Measurements from ENCODE around the gene BMPR1B.
"Not testable (repeated sequence)": the region's sequence is repeated elsewhere in the genome, so short reads cannot be mapped to it uniquely, and the experiment has no call there.

BMPR1B gene

DNA sequence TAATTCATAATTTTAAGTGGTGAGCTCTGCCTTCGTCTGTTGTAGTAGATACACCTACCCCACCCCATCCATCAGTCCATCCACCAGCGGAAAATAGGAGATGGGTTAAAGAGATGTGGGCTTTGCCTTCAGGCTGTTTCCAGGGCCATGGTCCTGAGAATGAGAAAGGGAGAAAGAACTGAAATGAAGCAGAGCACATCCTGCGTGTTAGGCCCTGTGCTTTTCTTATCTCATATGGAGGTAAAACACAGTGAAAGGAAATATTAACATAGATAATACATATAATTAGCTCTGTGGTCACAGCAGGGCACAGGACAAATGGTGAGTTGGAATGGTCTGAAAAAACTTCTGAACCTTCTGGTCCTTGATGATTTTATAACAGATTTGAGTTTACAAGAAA, 393.5 kb downstream of the BMPR1B start:
- Mint-ChIP-seq H3K27ac (no peak overlapping the region), H3K27me3 (no peaks in the 10 kb centered on the region), H3K4me1 (ENCODE audit: low read depth) (no peaks in the 10 kb centered on the region), H3K4me3 (no peak overlapping the region), H3K9me3 (no peaks in the 10 kb centered on the region), H3K36me3 (ENCODE audit: low read depth) (no peaks in the 10 kb centered on the region)
- intact Hi-C loops (cut with micrococcal nuclease) = no loop called here

DNA sequence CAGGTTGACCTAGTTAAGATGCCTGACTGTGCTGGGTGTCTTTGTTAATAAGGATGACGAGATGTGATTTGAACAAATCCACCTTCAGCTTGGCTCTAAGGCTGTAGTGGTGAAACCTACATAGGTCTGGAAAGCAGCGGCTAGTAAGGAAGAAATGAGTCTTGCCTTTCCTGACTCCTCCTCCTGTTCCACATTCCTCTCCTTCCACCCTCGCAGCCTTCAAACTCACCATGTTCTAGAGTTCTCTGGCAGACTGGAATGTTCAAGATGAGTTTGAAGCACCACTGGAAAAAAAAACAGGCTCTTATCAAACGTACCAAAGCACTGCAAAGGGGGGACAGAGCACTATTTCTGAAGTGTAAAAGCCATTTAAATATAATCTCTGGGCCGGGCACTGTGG, 395.4 kb downstream of the BMPR1B start:
- intact Hi-C loops (cut with micrococcal nuclease) = no loop called here
- H3K36me3 Mint-ChIP-seq (ENCODE audit: low read depth) = no peaks in the 10 kb centered on the region
- H3K4me1 Mint-ChIP-seq (ENCODE audit: low read depth) = no peaks in the 10 kb centered on the region

DNA sequence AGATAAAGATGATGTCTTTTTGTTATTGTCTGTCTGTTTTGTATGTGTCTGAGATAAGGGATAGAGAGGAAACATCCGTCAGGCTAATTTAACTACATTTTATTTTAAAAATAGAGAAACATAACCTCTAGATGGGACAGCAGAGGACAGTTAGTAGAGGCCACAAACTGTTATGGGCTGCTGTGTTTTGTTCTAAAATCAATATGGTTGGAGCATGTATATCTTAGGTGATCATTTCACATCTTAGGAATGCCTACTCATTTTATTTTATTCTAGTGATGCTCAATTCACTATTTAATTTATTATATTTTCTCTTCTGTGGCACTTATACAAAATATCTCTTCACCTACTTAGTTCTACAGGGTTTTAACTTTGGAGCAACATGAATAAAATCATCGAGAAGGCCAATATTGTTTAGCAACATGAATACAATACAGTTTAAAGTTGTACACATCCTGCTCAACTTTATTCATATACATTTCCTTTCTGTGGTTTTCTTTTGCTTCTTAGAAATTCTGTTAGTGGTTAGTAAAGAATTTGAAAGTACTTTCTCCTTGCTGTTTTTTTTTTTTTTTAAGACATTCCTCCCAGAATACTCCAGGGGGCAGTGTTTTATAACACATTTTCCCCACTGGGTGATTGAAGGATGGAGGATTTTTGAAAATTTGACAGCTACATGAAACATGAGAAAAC, 398.1 kb downstream of the BMPR1B start:
- Mint-ChIP-seq H3K36me3 (ENCODE audit: low read depth) (no peaks in the 10 kb centered on the region), H3K9me3 (no peaks in the 10 kb centered on the region), H3K27me3 (no peaks in the 10 kb centered on the region), H3K4me1 (ENCODE audit: low read depth) (no peaks in the 10 kb centered on the region), H3K27ac (no peak overlapping the region), H3K4me3 (no peak overlapping the region)
- intact Hi-C loops (cut with micrococcal nuclease) = no loop called here

More for the DNA sequence above, 395.4 kb downstream of the BMPR1B start:
- no peak overlapping the region for H3K4me3 Mint-ChIP-seq
- no peaks in the 10 kb centered on the region for H3K9me3 Mint-ChIP-seq
- H3K27ac Mint-ChIP-seq = no peak overlapping the region
- H3K27me3 Mint-ChIP-seq = no peaks in the 10 kb centered on the region

DNA sequence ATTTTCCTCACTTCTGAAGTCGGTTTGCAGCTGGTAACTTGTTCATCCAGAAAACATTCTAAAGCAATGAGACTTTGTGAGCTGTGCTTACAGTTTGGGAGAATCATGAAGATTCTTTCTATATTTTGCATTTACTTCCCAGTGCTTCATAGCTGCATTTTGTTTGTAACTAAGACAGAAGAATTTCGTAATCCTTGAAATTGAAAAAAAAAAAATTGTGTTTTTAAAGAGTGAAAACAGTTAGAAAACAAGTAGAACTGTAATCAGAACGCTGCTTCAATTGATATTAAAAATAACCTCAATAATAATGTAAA, 398.7 kb downstream of the BMPR1B start:
- Mint-ChIP-seq H3K36me3 (ENCODE audit: low read depth) (no peaks in the 10 kb centered on the region), H3K4me1 (ENCODE audit: low read depth) (no peaks in the 10 kb centered on the region), H3K9me3 (no peaks in the 10 kb centered on the region), H3K27me3 (no peaks in the 10 kb centered on the region), H3K4me3 (no peak overlapping the region), H3K27ac (no peak overlapping the region)
- intact Hi-C loops (cut with micrococcal nuclease) = no loop called here

DNA sequence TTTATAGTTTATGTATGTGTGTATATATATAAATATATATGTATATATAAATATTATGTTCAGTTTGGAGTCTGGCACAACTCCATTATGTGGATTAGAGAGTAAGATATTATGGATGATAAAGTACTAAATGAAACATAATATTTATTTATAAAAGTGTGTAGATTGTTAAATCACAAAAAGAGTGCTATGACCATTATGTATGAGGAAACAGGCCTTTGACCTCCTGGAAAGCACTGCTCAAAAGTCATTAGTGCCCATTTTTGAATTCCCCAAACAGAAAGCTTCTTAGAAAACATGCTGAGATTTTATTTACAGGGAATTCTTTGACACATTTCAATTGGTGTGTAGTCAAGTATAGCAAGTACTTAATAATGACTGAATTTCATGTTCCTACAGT, 399.8 kb downstream of the BMPR1B start:
- H3K36me3 Mint-ChIP-seq (ENCODE audit: low read depth) = no peaks in the 10 kb centered on the region
- H3K4me3 Mint-ChIP-seq = no peak overlapping the region
- no peak overlapping the region for H3K27ac Mint-ChIP-seq
- H3K9me3 Mint-ChIP-seq = no peaks in the 10 kb centered on the region
- H3K27me3 Mint-ChIP-seq = no peaks in the 10 kb centered on the region
- H3K4me1 Mint-ChIP-seq (ENCODE audit: low read depth) = no peaks in the 10 kb centered on the region
- intact Hi-C loops (cut with micrococcal nuclease) = no loop called here

DNA sequence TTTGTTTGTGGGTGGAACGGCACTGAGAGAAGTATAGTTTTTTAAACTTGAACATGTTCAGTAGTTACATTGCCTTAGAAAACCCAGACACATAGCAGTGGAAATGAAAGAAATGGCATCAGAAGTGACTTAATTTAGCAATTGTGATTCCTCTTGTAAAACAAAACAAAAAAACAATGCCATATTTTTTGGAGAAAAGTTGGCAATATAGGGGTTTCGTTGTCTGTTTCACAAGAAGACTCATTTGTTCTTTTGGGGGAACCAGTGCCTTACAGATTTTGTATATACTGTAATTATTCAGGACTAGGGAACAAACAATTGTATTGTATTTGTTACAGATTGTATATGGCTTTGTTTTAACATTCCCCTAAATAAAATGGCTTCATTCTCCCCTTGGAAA, 400.3 kb downstream of the BMPR1B start:
- H3K27ac Mint-ChIP-seq = no peak overlapping the region
- intact Hi-C loops (cut with micrococcal nuclease) = no loop called here

DNA sequence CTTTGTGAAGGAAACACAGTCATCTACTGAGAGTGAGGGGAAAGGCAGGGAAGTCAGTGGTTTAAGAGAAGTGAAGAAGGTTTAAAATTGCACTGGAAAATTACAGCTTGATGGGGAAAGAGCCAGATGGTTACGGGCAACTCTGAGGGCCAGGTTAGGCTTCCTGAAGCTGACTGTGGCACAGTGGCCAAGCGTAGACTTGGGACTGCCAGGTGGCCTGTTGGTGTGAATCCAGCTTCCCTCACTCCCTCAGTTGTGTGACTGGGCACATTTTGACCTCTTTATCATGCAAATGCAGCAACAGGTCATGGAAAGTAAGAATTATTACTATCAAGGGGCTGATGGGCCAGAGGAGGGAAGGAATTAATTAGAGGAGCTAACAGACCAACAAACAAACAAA, 400.9 kb downstream of the BMPR1B start:
- no peaks in the 10 kb centered on the region for H3K4me1 Mint-ChIP-seq (ENCODE audit: low read depth)
- H3K9me3 Mint-ChIP-seq = no peaks in the 10 kb centered on the region
- H3K27me3 Mint-ChIP-seq = no peaks in the 10 kb centered on the region
- intact Hi-C loops (cut with micrococcal nuclease) = no loop called here
- H3K4me3 Mint-ChIP-seq = no peak overlapping the region
- no peak overlapping the region for H3K27ac Mint-ChIP-seq
- H3K36me3 Mint-ChIP-seq (ENCODE audit: low read depth) = no peaks in the 10 kb centered on the region

More for the DNA sequence above, 400.3 kb downstream of the BMPR1B start:
- Mint-ChIP-seq H3K4me1 (ENCODE audit: low read depth) (no peaks in the 10 kb centered on the region), H3K9me3 (no peaks in the 10 kb centered on the region), H3K27me3 (no peaks in the 10 kb centered on the region), H3K4me3 (no peak overlapping the region), H3K36me3 (ENCODE audit: low read depth) (no peaks in the 10 kb centered on the region)

DNA sequence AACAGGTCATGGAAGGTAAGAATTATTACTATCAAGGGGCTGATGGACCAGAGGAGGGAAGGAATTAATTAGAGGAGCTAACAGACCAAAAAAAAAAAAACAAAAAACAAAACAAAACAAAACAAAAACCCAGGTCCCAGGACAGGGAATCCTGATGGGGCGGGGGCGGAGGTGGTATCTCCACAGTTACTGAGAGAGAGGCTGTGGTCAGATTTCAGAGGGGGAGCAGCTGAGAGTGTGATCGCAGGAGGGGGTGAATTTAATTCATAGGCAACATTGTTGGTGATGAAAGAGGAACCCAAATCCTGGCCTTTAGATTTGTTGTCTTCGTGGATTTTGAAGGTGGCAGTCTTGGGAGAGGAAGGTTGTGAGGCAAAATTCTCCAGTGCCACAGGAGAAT, 401.6 kb downstream of the BMPR1B start:
- Mint-ChIP-seq H3K27me3 (no peaks in the 10 kb centered on the region), H3K27ac (no peak overlapping the region), H3K9me3 (no peaks in the 10 kb centered on the region), H3K36me3 (ENCODE audit: low read depth) (no peaks in the 10 kb centered on the region), H3K4me3 (no peak overlapping the region), H3K4me1 (ENCODE audit: low read depth) (no peaks in the 10 kb centered on the region)
- intact Hi-C loops (cut with micrococcal nuclease) = no loop called here

DNA sequence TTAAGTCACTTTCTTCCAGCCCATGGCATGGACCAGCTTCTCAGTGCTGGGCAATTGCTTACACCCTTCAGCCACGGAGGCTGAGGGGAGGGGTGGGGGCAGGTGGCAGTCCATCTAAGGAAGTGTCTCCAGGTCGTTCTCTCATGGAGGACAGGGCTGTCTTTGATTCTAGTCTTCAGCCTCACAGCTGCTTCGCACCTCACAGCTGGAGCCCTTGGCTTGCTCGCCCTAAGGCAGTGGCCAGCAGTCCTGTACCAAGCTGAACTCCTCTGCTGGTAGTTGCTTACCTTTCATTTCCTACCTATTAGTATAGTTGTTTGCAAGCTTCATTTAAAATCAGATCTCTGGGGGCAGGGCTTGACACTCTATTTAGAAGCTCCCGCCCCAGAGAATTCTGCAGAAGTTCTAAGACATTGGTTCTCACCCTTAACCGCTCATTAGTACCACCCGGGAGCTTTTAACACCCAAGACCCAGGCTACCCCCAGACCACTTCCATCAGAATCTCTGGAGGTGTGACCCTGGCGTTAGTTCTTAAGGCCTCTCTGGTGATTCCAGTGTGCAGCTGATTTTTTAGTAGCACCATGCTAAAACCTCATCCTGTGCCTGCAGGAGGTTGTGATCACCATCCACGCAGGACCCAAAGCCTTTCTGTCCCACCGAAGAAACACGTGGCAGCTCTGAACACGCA, 404.2 kb downstream of the BMPR1B start:
- Mint-ChIP-seq H3K9me3 (no peaks in the 10 kb centered on the region), H3K27me3 (no peaks in the 10 kb centered on the region), H3K4me1 (ENCODE audit: low read depth) (no peaks in the 10 kb centered on the region), H3K36me3 (ENCODE audit: low read depth) (no peaks in the 10 kb centered on the region), H3K27ac (no peak overlapping the region), H3K4me3 (no peak overlapping the region)
- intact Hi-C loops (cut with micrococcal nuclease) = loop anchor here (10.0 kb wide), 1 partner anchor 873 kb away; no protein-coding TSS in a partner anchor

DNA sequence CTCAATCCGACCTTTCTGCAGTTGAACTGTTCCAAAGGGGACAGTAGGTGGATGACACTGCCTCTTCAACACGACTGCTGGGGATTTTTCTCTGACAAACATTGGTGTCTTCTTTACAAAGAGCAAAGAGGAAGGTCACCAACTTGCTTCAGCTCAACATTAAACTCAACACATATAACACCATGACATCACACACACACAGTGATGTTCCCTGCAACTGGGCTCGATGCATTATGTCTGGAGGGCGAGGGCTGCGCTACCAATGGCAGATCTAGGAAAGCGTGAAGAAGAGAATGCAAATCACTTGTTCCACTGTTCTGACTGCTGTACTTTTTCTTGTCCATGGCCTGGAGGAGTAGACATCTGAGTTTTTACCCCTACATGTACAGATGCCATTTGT, 405.1 kb downstream of the BMPR1B start:
- H3K9me3 Mint-ChIP-seq = no peaks in the 10 kb centered on the region

DNA sequence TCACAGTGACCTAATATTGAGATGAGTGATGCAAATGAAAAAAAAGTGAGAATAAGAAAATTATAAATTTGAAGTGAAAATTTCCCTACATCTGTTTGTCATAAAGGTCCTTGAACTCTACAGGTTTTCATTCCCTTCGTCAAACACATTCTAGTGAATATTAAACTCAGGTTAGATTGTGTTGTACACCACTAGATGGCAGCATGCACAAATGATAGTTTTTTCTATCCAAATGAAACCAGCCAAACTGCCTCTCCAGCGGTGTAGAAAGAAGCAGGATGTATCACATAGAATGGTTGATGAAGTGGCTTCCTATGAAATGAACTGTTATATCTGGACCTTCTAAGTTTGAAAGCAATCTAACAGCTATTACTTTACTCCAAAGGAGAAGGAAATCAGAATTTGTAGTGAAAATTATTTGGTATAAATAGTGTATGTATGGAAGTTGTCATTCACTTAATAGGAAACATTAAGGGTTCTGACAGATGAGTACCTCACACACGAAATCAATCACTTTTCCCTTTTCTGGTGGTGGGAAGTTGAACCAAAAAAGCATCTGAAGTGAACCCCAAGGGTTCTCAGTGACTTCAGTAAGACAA, 408.3 kb downstream of the BMPR1B start:
- Mint-ChIP-seq H3K27ac (no peak overlapping the region), H3K27me3 (no peaks in the 10 kb centered on the region), H3K9me3 (no peaks in the 10 kb centered on the region), H3K4me3 (no peak overlapping the region), H3K4me1 (ENCODE audit: low read depth) (no peaks in the 10 kb centered on the region), H3K36me3 (ENCODE audit: low read depth) (no peaks in the 10 kb centered on the region)
- intact Hi-C loops (cut with micrococcal nuclease) = loop anchor here (5.0 to 10.0 kb wide), 2 partner anchors 346 to 869 kb away; no protein-coding TSS in a partner anchor

More for the DNA sequence above, 405.1 kb downstream of the BMPR1B start:
- intact Hi-C loops (cut with micrococcal nuclease) = loop anchor here (10.0 kb wide), 1 partner anchor 872 kb away; no protein-coding TSS in a partner anchor
- Mint-ChIP-seq H3K27ac (no peak overlapping the region), H3K4me3 (no peak overlapping the region), H3K4me1 (ENCODE audit: low read depth) (no peaks in the 10 kb centered on the region), H3K36me3 (ENCODE audit: low read depth) (no peaks in the 10 kb centered on the region), H3K27me3 (no peaks in the 10 kb centered on the region)

DNA sequence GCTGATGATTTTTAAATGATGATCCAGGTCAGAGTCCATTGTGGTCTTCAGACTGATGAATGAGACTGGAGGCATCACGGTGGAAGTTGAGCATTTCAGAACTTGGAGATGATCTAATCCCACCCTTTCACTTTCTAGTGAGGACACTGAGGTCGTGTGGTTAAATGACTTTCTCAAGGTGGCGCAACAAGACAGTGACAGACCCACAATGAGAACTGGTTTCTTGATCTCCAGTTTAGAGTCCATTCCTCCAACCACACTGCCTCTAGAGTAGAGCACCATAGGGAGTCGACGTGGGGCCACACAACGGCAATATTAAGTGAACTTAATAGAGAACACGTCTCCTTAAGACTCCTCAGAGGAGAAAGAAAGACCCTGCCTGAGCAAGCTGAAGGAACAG, 410.1 kb downstream of the BMPR1B start:
- Mint-ChIP-seq H3K27ac (no peak overlapping the region), H3K4me1 (ENCODE audit: low read depth) (no peaks in the 10 kb centered on the region), H3K27me3 (no peaks in the 10 kb centered on the region), H3K9me3 (no peaks in the 10 kb centered on the region), H3K36me3 (ENCODE audit: low read depth) (no peaks in the 10 kb centered on the region), H3K4me3 (no peak overlapping the region)
- intact Hi-C loops (cut with micrococcal nuclease) = loop anchor here (5.0 to 10.0 kb wide), 2 partner anchors 344 to 867 kb away; no protein-coding TSS in a partner anchor

DNA sequence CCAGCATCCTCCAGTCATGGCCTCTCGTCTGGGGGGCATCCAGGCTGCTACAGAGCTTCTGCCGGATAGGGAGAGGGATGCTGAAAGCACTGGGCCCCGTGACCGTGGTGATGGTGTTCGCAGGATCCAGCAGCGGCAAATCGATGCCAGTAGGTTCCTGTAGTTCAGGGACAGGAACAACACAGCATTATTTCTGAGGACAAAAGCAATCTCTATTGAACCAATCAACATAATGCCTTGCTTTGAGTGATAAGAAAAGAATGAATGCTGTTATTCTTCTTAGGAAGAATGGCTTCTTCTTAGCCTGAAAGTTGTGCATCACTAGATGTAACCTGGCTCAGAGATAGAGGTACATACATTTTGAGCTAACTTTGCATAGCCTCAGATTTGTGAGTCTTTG, 412.4 kb downstream of the BMPR1B start:
- intact Hi-C loops (cut with micrococcal nuclease) = no loop called here
- H3K36me3 Mint-ChIP-seq (ENCODE audit: low read depth) = no peaks in the 10 kb centered on the region
- H3K4me3 Mint-ChIP-seq = no peak overlapping the region
- H3K27me3 Mint-ChIP-seq = no peaks in the 10 kb centered on the region
- H3K4me1 Mint-ChIP-seq (ENCODE audit: low read depth) = no peaks in the 10 kb centered on the region
- H3K27ac Mint-ChIP-seq = no peak overlapping the region
- H3K9me3 Mint-ChIP-seq = no peaks in the 10 kb centered on the region

DNA sequence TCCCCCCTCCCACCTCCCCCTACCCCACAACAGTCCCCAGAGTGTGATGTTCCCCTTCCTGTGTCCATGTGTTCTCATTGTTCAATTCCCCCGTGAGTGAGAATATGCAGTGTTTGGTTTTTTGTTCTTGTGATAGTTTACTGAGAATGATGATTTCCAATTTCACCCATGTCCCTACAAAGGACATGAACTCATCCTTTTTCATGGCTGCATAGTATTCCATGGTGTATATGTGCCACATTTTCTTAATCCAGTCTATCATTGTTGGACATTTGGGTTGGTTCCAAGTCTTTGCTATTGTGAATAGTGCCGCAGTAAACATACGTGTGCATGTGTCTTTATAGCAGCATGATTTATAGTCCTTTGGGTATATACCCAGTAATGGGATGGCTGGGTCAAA, 413.6 kb downstream of the BMPR1B start:
- H3K4me1 Mint-ChIP-seq (ENCODE audit: low read depth); H3K9me3 Mint-ChIP-seq; H3K27ac Mint-ChIP-seq; H3K4me3 Mint-ChIP-seq; H3K27me3 Mint-ChIP-seq; intact Hi-C loops (cut with micrococcal nuclease); H3K36me3 Mint-ChIP-seq (ENCODE audit: low read depth): not testable (repeated sequence)

Data from dendritic cell treated with granulocyte-macrophage colony-stimulating factor and Interleukin-4, amounts not matched to agents 40 ng/mL and 50 ng/mL, for 4 days (primary cell).